HEK293 (cell line): ENCODE results near the gene RGS12.

ENCODE experiments used
- GLI2 ChIP-seq: fragments of 450-650 bp; formaldehyde crosslinking; IDR thresholded peaks from 2 replicates; pipeline ENCODE4; 2017; ENCODE audit warnings: missing biosample characterization, missing genetic modification characterization, low read depth, borderline replicate concordance
- OVOL3 ChIP-seq: fragments of 450-650 bp; formaldehyde crosslinking; IDR thresholded peaks from 2 replicates; pipeline ENCODE4 v1.5.1; 2016; ENCODE audit warnings: missing biosample characterization, missing genetic modification characterization
- PRDM4 ChIP-seq: fragments of 450-650 bp; formaldehyde crosslinking; IDR thresholded peaks from 2 replicates; pipeline ENCODE4 v1.5.1; 2017; ENCODE audit warnings: missing biosample characterization, missing genetic modification characterization
- ZBTB7A ChIP-seq: fragments of 450-650 bp; formaldehyde crosslinking; IDR thresholded peaks from 2 replicates; pipeline ENCODE4 v1.5.1; 2016; ENCODE audit warnings: low read depth, missing biosample characterization, missing genetic modification characterization
- ZNF274 ChIP-seq, 2 experiments: fragments of 200-500 bp in 1 of 2; fragments of 450-650 bp in 1 of 2; sonication (Bioruptor generic) in 1 of 2; formaldehyde crosslinking in 1 of 2; IDR thresholded peaks; 2 replicates each; pipeline versions ENCODE4 v1.5.1 to v1.6.1; 2014 to 2016; ENCODE audit warnings: borderline replicate concordance in 1 of 2, inconsistent platforms in 1 of 2, low read length in 1 of 2, missing biosample characterization in 1 of 2, missing genetic modification characterization in 1 of 2
- ZNF580 ChIP-seq: fragments of 450-650 bp; formaldehyde crosslinking; IDR thresholded peaks from 2 replicates; pipeline ENCODE4 v1.5.1; 2016; ENCODE audit warnings: missing biosample characterization, missing genetic modification characterization
- ZNF747 ChIP-seq: fragments of 450-650 bp; formaldehyde crosslinking; IDR thresholded peaks from 2 replicates; pipeline ENCODE4 v1.5.1; 2016; ENCODE audit warnings: missing biosample characterization, missing genetic modification characterization
- ZNF76 ChIP-seq: fragments of 450-650 bp; formaldehyde crosslinking; IDR thresholded peaks from 2 replicates; pipeline ENCODE4; 2016; ENCODE audit warnings: low read depth, missing biosample characterization, missing genetic modification characterization, borderline replicate concordance
- ZNF792 ChIP-seq: fragments of 450-650 bp; formaldehyde crosslinking; IDR thresholded peaks from 2 replicates; pipeline ENCODE4 v1.5.1; 2016; ENCODE audit warnings: missing biosample characterization, missing genetic modification characterization
- TF ChIP-seq, protein P1 (sequence below): fragments of 450-650 bp; formaldehyde crosslinking; IDR thresholded peaks from 2 replicates; pipeline ENCODE4 v1.5.1; 2016; ENCODE audit warnings: missing biosample characterization, missing genetic modification characterization
- TF ChIP-seq, protein P2 (sequence below): fragments of 450-650 bp; formaldehyde crosslinking; IDR thresholded peaks from 2 replicates; pipeline ENCODE4 v1.5.1; 2017; ENCODE audit warnings: missing biosample characterization, missing genetic modification characterization

DNA sequence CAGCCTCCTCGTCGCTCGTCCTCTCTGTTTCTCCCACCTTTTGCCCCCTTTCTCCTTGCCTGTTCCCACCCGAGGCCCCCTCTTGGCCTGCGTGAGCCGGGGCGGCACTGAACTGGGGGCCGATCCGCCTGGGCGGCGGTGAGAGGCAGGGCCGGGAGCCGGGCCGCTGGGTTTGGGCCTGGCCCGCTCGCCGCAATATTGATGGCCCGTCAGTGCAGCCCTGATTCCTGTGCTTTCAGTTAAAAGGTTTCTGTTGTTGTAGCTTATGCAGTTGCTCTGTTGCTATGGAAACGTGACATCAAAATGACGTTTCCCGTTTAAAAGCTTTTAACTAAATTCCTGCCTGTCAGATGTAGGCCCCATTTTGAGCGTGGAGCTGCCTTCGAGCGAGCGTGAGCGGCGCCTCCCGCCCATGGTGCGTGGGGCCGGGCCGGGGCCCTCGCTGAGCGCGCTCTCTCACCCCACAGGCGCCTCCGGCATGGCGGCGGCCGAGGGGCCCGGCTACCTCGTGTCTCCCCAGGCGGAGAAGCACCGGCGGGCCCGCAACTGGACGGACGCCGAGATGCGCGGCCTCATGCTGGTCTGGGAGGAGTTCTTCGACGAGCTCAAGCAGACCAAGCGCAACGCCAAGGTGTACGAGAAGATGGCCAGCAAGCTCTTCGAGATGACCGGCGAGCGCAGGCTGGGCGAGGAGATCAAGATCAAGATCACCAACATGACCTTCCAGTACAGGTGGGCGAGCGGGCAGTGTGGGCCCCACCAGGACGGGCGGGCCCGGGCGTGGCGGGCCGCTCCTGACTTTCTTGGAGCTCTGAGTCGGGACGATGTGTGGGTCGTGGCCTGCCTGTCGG lies 43.8 kb upstream of the RGS12 start, which contains the start of gene MSANTD1:
- TF ChIP-seq, protein P1, sequence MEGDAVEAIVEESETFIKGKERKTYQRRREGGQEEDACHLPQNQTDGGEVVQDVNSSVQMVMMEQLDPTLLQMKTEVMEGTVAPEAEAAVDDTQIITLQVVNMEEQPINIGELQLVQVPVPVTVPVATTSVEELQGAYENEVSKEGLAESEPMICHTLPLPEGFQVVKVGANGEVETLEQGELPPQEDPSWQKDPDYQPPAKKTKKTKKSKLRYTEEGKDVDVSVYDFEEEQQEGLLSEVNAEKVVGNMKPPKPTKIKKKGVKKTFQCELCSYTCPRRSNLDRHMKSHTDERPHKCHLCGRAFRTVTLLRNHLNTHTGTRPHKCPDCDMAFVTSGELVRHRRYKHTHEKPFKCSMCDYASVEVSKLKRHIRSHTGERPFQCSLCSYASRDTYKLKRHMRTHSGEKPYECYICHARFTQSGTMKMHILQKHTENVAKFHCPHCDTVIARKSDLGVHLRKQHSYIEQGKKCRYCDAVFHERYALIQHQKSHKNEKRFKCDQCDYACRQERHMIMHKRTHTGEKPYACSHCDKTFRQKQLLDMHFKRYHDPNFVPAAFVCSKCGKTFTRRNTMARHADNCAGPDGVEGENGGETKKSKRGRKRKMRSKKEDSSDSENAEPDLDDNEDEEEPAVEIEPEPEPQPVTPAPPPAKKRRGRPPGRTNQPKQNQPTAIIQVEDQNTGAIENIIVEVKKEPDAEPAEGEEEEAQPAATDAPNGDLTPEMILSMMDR (tag by site-specific recombination): no peak
- TF ChIP-seq ZNF274 (IDR thresholded peaks at IDR 0.05; ENCODE audit: low read length) (no peak), ZNF274 (tag by site-specific recombination; IDR thresholded peaks at IDR 0.05; ENCODE audit: borderline replicate concordance) (no peak), PRDM4 (no peak), ZNF747 (tag by site-specific recombination) (no peak), ZBTB7A (no peak), ZNF580 (tag by site-specific recombination) (no peak), OVOL3 (tag by site-specific recombination) (no peak), ZNF76 (tag by site-specific recombination) (no peak), ZNF792 (tag by site-specific recombination) (no peak), GLI2 (tag by site-specific recombination) (no peak)
- TF ChIP-seq, protein P2, sequence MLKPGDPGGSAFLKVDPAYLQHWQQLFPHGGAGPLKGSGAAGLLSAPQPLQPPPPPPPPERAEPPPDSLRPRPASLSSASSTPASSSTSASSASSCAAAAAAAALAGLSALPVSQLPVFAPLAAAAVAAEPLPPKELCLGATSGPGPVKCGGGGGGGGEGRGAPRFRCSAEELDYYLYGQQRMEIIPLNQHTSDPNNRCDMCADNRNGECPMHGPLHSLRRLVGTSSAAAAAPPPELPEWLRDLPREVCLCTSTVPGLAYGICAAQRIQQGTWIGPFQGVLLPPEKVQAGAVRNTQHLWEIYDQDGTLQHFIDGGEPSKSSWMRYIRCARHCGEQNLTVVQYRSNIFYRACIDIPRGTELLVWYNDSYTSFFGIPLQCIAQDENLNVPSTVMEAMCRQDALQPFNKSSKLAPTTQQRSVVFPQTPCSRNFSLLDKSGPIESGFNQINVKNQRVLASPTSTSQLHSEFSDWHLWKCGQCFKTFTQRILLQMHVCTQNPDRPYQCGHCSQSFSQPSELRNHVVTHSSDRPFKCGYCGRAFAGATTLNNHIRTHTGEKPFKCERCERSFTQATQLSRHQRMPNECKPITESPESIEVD (tag by site-specific recombination): no peak
